T-helper 2 cell (primary cell): Measurements from ENCODE around the gene NUMB.

Experiments used
- DNase-seq, 5 experiments: peaks; one replicate each; pipeline versions ENCODE4 v3.0.0 to v3.0.0-alpha.2; 2012 to 2022

The NUMB gene

DNA sequence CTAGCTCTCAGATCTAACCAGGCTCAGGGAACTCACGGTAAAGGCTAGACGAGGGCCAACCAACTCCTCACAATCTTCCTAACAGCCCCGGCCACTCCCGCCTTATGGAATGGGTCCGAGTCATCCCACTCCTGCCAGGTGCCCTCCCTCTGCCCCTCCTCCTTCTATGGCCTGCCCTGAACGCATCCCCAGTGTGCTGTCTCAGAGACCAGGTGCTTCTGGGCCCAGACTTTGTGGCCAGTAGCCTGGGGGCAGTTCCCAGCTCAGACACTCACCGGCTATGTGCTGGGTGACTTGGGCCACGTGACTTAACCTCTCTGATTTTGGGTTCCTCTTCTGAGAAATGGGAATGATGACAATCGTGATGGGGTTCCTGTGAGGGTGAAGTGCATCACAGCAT, 198.5 kb downstream of the NUMB start:
- DNase-seq = no peak

DNA sequence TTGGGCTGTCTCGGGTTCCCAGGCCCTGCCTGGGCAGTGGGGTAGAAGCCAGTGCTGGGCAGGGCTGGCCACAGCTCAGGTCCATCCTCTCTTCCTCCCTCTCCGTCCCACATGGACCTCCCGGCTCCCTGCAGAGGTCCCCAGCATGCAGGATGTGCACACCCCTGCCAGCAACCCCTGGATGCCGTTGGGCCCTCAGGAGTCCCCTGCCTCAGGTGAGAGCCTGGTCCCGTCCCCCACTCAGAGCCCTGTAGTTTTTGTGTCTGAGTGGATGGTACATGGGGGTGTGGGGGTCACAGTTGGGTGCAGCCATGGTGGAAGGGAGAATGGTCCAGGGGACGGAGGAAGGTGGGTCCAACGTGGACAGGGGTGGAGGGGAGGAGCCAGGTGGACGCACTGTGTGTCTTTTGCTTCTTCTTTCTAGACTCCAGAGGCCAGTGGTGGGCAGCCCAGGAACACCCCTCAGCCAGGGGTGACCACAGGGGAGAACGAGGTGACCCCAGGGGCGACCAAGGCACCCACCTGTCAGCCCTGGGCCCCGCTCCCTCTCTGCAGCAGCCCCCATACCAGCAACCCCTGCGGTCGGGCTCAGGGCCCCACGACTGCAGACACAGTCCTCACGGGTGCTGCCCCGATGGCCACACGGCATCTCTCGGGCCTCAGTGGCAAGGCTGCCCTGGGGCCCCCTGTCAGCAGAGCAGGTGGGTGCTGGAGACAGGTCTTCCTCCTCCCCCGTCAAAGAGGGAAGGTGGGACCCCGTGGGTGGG, 199.3 kb downstream of the NUMB start:
- no peak for DNase-seq

DNA sequence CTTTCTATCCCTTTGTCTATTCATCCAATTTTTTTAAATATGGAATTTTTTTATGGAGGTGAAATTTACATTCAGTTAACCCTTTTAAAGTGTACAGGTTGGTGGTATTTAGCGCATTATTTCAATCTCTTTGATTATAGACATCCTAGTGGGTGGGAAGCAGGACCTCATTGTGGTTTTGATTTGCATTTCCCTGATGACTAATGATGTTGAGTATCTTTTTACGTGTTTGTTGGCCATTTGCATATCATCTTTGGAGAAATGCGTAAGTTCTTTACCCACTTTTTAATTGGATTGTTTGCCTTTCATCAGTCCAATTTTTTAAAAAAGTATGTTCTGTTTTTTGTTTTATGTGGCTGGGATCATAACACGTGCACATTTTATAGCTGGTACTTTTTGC, 200.3 kb downstream of the NUMB start:
- no peak for DNase-seq

DNA sequence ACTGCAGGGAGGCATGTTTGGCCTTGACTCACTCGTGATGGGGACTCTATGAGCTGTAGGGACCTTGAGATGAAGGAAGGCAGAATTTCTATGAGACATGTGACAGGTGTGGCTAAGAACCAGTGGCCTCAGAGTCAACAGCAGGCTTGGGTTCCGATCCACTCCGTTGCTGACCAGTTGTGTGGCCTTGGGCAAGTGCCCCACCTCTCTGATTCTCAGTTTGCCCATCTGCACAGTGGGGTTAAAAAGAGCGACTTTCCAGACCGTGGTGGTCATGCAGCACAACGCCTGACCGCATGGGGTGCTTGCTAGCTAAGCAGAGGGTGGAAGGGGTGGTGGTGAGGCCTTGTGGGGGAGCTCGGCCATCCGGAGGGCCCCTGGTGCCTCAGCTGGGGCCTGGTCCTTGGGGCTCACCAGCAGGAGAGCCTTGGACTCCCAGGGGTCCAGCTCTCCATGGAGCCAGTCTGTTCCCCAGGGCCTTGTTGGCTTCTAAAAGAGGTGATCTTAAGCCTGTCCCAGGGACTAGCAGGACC, 202.6 kb downstream of the NUMB start:
- no peak for DNase-seq

DNA sequence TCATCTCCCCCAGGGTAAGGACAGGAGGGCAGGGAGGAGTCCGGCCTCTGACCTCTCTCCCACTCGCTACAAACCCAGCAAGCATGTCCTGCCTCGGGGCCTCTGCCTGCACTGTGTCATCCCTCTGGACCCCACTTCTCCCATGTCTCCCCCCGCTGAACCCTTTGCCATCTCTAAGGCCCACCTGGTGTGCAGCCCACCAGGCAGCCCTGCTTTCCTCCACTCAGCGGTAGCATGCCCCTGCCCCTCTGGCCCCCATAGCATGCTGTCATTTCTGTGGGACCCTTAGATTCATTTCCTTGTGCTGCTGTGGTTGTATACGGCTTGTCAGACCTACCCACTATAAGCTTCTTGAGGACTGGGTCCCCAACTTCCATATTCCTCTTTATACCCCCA, 203.3 kb downstream of the NUMB start:
- DNase-seq = no peak

DNA sequence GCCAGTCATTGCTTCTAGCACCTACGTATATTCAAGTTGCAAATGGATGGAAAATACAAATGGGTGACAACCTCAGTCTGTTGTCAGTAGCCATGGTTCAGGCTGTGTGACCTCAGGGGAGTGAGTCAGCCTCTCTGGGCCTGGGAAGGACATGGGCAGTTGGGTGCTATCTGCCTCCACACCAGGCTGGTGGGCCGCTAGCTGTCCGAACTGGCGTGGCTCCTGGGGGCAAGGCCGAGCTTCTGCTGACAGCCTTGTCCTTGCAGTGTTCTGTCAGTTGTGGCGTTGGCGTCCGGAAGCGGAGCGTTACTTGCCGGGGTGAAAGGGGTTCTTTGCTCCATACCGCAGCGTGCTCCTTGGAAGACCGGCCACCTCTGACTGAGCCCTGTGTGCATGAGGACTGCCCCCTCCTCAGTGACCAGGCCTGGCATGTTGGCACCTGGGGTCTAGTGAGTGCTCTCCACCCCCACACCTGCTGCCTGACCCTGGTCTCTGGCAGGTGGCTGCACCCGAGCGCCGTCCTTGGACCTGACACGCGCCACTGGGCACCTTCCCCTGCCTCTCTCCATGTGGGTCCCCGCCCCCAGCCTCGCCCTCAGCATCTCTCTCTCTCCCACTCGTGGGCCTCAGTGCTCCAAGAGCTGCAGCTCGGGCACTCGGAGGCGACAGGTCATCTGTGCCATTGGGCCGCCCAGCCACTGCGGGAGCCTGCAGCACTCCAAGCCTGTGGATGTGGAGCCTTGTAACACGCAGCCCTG, 203.9 kb downstream of the NUMB start:
- DNase-seq = no peak

DNA sequence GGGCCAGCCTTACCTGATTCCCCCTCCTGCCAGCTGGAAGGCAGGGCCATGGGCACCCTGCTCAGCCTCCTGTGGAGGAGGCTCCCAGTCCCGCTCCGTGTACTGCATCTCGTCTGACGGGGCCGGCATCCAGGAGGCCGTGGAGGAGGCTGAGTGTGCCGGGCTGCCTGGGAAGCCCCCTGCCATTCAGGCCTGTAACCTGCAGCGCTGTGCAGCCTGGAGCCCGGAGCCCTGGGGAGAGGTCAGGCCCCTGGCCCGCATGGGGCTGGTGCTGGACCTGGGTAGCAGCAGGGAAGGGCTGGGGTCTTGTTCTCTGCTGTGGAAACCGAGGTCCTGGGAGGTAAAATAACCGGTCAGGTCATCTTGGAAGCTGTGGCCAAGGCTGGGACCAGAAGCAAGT, 204.6 kb downstream of the NUMB start:
- no peak for DNase-seq

DNA sequence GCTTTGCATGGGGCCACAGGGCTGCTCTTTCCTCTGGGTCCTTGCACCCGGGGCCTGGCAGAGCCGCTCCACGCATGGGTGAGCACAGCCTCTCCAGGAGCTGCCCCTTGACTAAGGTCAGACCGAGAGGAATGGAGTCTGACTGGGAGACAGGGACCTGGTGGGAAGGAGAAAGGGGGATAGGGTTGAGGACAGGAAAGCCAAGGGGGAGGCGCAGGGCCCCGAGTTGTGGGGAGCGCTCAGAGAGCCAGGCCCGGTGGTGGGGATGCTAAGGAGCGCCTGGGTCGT, 205.1 kb downstream of the NUMB start:
- no peak for DNase-seq

DNA sequence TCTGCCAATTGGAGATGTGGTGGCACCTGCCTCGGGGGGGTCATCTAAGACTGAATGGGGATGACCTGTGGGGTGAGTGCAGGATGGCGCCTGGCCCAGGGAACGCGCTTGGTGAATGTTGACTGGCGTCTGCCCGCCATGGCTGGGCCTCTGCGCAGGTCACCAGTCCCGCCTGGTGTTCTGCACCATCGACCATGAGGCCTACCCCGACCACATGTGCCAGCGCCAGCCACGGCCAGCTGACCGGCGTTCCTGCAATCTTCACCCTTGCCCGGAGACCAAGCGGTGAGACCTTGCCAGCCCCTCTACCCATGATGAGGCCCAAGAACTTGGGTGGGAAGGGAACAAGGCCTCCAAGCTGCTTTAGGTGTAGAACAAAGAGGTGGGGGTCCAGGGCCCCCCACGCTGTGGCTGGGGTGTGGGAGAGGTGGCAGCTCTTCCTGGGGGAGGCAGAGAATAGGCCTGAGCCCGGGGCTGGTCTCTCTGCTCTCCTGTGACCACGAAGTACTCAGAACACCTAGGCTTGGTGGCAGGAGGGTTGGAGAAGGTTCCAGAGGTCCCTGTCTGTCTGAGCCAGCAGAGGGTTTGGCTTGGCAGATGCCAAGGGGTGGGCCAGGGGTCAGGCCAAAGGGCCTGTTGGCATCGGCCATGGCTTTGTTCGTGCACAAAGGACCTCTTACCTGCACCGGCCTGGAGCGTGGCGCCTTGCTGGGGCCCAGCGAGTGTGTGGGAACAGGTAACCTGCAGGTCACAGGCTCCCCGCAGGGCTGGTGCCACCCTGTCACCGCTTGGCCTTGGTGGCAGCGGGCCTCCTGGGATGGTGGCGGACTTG, 205.6 kb downstream of the NUMB start:
- DNase-seq = no peak

DNA sequence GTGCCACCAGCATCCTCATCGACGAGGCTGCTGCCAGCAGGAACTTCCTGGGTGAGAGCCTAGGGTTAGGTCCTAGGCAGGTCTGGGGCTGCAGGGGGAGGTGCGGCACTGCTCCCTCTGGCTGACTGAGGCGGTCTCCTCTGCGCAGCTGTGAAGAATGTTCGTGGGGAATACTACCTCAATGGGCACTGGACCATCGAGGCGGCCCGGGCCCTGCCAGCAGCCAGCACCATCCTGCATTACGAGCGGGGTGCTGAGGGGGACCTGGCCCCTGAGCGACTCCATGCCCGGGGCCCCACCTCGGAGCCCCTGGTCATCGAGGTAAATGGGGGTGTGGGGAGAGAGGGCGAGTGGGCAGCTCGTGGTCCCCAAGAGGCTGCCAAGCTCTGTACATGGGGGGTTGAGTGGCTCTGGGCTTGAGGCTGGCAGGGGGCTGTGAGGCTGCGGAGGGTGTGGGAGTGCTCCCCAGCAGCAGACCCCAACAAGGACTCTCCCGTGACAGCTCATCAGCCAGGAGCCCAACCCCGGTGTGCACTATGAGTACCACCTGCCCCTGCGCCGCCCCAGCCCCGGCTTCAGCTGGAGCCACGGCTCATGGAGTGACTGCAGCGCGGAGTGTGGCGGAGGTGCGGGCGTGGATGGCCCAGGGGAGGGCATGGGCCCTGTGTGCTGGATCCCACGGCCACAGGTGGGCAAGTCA, 206.7 kb downstream of the NUMB start:
- no peak for DNase-seq

DNA sequence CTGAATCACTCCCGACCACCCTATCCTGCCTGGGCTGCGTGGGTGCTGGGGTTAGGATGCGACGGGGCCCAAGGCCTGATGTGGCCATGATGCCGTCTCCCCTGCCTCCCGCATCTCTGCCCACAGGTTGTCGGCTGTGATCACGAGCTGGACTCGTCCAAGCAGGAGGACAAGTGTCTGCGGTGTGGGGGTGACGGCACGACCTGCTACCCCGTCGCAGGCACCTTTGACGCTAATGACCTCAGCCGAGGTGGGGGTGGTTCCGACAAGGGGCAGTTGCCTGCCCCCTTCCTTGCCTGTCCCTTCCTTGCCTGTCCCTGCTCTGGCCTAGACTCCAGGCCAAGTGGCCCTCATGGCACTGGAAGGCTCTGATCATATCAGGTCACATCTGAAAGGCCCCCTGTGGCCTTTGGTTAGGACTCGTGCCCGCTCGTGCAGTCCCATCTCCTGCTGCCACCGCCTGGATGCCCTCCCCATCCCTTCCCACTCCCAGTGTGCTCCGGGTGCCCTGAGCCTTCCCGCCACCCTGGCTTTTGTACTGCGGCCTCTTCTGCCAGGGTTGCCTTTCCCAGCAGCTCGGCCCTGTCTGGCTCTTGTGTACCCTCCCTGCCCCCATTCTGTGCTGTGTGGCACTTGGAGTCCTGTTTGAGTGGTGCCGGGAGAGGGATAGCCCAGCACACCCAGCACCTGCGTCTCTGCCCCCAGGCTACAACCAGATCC, 207.4 kb downstream of the NUMB start:
- DNase-seq = no peak

DNA sequence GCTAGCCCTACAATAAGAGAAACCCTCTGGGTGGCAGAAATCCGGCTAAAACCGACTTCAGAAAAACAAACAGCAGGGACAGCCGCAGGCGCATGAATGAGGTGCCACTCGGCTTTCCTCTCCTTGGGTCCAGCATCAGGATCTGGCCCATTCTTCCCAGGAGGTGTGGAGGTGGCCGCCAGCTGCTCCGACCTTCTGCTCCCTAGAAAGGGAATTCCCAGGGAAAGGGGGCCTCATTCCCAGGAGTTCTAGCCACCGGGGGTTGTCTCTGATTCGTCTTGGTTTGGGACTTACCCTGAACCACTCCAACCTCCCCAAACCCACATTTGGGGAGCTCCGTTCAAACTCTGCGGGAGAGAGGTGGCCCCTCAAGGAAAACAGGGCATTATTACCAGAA, 208.0 kb downstream of the NUMB start:
- DNase-seq = no peak

DNA sequence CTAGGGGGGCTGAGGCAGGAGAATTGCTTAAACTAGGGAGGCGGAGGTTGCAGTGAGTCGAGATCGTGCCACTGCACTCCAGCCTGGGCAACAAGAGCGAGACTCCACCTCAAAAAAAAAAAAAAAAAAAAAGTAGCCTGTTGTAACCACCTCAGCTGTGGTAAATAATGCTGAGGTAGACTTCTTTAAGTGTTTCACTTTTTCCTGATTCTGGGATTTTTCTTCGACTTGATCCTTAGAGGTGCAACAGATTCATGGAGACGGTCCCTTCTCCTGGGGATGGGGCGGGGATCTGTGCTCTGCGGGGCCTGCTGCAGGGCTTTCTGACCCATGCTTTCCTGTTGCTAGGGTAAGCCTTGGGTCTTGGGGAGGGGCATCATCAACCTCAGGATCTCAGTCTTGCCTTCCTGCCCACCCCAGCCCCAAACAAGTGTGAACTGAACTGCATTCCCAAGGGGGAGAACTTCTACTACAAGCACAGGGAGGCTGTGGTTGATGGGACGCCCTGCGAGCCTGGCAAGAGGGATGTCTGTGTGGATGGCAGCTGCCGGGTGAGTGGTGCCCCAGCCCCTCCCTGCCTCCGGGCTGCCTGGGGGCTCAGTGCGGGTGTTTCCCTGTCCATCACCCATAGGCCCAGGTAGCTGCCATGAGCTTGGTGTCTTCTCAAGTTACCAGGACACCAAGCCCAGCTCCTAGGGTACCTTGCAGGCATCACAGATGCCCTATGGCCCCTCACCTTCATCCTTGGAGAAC, 208.6 kb downstream of the NUMB start:
- no peak for DNase-seq

DNA sequence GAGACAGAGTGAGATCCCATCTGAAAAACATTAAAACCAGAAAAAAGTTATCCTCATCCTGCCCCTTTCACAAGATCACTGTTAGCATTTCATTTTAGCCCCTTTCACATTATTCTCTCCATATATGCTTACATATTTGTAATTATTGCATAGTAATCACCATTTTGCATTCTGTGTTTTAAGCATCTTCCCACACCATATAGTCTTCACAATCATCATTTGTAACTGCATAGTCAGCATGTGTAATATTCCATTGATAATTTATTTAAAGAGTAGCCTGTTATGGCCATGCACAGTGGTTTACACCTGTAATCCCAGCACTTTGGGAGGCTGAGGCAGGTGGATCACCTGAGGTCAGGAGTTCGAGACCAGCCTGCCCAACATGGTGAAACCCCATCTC, 209.2 kb downstream of the NUMB start:
- no peak for DNase-seq

DNA sequence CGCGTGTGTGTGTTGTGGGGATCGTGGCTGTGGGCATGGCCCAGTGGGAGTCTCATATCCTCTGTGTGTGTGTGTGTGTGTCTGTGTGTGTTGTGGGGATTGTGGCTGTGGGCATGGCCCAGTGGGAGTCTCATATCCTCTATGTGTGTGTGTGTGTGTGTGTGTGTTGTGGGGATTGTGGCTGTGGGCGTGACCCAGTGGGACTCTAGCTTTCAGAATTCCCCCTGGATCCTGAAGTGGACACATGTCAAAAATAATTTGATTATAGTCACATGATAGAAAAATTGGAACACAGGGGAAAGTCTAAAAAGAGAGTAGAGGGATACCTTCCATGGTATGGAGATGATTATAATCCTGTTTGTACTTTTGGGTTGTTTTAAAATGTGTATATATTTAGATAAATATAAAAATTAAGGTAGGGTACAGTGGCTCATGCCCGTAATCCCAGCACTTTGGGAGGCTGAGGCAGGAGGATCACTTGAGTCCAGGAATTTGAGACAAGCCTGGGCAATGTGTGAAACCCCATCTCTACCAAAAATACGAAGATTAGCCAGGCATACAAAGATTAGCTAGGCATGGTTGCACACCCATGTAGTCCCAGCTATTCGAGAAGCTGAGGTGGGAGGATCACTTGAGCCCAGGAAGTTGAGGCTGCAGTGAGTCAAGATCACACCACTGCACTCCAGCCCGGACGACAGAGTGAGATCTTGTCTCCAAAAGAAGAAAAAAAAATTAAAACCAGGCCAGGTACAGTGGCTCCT, 210.1 kb downstream of the NUMB start:
- no peak for DNase-seq

DNA sequence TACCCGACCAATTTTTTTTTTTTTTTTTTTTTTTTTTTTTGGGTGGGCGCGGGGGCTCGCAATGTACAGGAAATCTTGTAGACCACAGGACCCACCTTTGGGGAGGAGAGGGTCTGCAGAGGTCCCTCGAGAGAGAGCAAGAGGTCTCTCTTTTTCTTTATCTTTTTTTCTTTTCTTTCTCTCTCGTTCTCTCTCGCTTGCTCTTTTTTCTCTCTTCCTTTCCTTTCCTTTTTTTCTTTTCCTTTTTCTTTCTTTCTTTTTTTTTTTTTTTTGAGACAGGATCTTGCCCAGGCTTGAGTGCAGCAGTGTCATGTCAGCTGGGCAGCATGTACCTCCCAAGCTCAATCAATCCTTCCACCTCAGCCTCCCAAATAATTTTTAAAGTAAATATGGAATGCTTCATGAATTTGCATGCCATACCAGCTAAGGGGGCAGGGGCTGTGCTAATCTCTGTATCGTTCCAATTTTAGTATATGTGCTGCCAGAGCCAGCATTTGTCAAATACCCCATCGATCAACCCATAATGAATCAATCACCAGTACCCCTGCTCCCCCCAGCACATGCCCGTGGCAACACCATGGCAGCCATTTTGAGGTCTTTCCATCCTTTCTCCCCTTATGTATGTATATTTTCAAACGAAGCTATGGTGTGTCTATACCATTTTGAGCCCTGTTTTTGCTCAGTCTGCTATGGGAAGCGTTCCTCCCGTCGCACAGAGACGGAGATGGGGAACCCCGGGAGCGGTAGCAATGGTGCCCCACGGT, 211.8 kb downstream of the NUMB start:
- no peak for DNase-seq

DNA sequence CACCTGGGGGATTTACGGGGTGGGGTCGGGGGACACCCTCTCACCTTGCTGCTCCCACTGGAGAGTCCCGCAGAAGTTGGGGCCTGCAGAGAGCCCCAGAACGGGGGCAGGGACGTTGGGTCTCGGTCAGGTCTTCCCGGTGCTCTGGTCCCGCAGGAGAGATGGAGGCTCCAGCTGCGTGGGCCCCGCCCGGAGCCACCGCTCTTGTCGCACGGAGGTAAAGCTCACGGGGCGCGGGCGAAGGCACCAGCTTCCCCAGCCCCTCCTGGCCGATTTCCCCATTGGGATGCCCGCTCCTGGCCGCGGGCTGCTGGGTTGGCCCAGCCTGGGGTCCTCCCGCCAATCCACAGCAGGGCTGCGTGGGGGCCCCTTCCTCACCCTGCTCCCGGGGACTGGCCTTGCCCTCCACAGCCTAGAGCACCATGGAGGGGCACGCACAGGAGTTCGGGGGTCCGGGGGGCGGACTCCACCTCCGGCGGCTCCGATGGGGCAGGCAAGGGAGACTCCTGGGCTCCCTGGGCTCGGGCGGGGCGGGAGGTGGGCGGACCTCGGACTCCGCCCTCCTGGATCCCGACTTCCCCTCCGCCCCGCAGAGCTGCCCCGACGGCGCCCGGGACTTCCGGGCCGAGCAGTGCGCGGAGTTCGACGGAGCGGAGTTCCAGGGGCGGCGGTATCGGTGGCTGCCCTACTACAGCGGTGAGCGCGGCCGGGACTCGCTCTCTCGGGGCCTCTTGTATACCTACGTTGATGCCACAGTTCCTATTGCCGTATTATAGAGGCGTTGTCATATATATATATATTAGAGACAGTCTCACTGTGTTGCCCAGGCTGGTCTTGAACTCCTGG, 212.6 kb downstream of the NUMB start:
- DNase-seq = peak in 4 of 5 experiments; percentile 24 to 53 (median 27)

DNA sequence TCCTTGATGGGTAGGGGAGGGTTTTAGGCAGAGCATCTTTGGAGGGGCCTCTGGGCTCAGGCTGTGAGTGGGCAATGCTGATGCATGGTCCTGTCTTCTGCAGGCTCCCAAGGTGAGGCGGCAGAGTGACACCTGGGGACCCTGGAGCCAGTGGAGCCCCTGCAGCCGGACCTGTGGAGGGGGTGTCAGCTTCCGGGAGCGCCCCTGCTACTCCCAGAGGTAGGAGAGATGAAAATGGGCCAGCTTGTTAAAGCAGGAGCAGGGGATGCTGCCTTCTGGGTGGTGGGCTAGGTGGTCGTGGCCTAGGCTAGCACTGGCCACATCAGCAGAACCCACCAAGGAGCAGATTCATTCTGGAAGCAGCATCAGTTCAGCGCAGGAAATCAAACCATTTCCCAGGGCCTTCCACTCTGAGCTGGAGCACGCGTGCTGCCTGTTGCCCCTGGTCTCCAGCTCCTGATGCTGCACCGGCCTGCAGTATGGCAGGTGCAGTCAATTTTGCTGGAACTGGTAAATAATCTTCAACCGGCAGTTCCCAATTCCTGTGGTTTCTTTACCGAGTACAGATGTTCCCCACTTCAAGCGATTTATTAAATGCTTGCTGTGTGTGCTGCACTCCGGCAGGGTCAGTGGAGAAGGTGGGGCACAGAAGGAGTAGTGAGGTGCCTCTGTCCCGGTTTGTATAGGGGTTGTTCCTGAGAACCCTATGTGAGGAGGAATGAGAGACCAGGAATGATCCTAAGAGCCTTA, 213.6 kb downstream of the NUMB start:
- no peak for DNase-seq
